Neural progenitor cell (in vitro differentiated cells): ENCODE measurements around the gene CLSTN2.
A peak's percentile ranks its signal among the peaks of the same experiment; 100 is the strongest.

Source experiments
- EZH2 ChIP-seq: fragments of 200-600 bp; sonication (generic); IDR thresholded peaks from 2 replicates; pipeline ENCODE4 v1.6.1; 2017; ENCODE audit warnings: antibody characterized with exemption, mild to moderate bottlenecking, moderate library complexity
- TF ChIP-seq, protein P1 (sequence below): fragments of 200-600 bp; sonication (generic); IDR thresholded peaks from 2 replicates; pipeline ENCODE4 v1.5.1; 2017; ENCODE audit warnings: antibody characterized with exemption, mild to moderate bottlenecking

DNA sequence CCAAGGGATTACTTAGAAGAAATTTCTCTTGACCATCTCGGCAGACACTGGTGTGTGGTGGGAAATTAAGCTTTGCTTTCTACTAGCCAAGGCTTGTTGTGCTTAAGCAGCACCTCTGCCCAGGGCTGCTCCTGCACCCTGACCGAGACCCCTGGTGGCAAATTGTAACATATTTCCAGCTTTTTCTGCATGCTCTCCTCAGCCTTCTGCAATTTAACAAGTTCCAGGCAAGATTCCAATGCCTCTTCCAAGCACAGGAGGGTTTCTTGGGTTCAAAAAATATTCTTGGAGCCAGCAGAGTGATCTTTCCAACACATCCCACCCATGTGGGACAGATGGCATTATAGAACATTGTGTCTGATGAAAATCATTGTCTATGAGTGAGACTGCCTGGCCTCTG, 210.5 kb downstream of the CLSTN2 start:
- TF ChIP-seq, protein P1, sequence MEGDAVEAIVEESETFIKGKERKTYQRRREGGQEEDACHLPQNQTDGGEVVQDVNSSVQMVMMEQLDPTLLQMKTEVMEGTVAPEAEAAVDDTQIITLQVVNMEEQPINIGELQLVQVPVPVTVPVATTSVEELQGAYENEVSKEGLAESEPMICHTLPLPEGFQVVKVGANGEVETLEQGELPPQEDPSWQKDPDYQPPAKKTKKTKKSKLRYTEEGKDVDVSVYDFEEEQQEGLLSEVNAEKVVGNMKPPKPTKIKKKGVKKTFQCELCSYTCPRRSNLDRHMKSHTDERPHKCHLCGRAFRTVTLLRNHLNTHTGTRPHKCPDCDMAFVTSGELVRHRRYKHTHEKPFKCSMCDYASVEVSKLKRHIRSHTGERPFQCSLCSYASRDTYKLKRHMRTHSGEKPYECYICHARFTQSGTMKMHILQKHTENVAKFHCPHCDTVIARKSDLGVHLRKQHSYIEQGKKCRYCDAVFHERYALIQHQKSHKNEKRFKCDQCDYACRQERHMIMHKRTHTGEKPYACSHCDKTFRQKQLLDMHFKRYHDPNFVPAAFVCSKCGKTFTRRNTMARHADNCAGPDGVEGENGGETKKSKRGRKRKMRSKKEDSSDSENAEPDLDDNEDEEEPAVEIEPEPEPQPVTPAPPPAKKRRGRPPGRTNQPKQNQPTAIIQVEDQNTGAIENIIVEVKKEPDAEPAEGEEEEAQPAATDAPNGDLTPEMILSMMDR, result peak; percentile 8
- TF ChIP-seq EZH2, result no peak
